H1 (cell line): ENCODE measurements around the gene LRRC49. TPM values are rescaled to one million over a fixed set of nuclear protein-coding genes. Genes with fewer than 3 reads are reported as not detected.

Source experiments
- CTCF ChIA-PET: fragments of 300-600 bp; sonication (Branson Sonifier 250); formaldehyde crosslinking; loops from one replicate; lab custom pipeline; 2021; ENCODE audit not compliant: partially characterized antibody; lab: Charles Lee
- POLR2A ChIA-PET: fragments of 300-600 bp; sonication (Branson Sonifier 250); formaldehyde crosslinking; loops from one replicate; lab custom pipeline; 2021; ENCODE audit warnings: inconsistent platforms; ENCODE audit not compliant: partially characterized antibody; lab: Charles Lee
- DNase-seq, 2 experiments: peaks; one replicate each; pipeline versions ENCODE4 v3.0.0 to v3.0.0-alpha.2; 2010 to 2022; ENCODE audit warnings: low spot score in 2 of 2, low read depth in 1 of 2, mixed read lengths in 1 of 2
- FAIRE-seq: peaks from 2 replicates; lab custom pipeline; 2011; peaks lifted over from hg19 to GRCh38; lab: Jason Lieb, UNC
- H2AFZ ChIP-seq: 2 replicates; pipeline ENCODE4 v1.8.1; 2012; ENCODE audit warnings: low read length, inconsistent platforms
- H2AK5ac ChIP-seq: 2 replicates; pipeline ENCODE4 v1.6.1; 2013; ENCODE audit warnings: low read depth, low read length
- H2BK120ac ChIP-seq: replicated peaks from 2 replicates; pipeline ENCODE3; 2013; ENCODE audit warnings: low read depth, low read length, inconsistent platforms
- H2BK12ac ChIP-seq: 2 replicates; pipeline ENCODE4 v1.6.1; 2013; ENCODE audit warnings: low read depth, low read length
- H2BK15ac ChIP-seq: 2 replicates; pipeline ENCODE4 v1.6.1; 2013; ENCODE audit warnings: low read length
- H2BK20ac ChIP-seq: 2 replicates; pipeline ENCODE4 v1.6.1; 2013; ENCODE audit warnings: low read length
- H2BK5ac ChIP-seq: 2 replicates; pipeline ENCODE4 v1.6.1; 2013; ENCODE audit warnings: low read depth, low read length
- H3K14ac ChIP-seq: 2 replicates; pipeline ENCODE4 v1.6.1; 2013; ENCODE audit warnings: inconsistent platforms; ENCODE audit not compliant: insufficient read length
- H3K18ac ChIP-seq: 2 replicates; pipeline ENCODE4 v1.6.1; 2013; ENCODE audit warnings: low read length; ENCODE audit errors: extremely low read depth
- H3K23ac ChIP-seq: 2 replicates; pipeline ENCODE4 v1.6.1; 2013; ENCODE audit warnings: inconsistent platforms; ENCODE audit not compliant: insufficient read length
- H3K23me2 ChIP-seq: 2 replicates; pipeline ENCODE4 v1.6.1; 2013; ENCODE audit warnings: low read depth, low read length
- H3K27ac ChIP-seq: 2 replicates; pipeline ENCODE4 v1.6.1; 2011; ENCODE audit warnings: low read depth, low read length, inconsistent platforms
- H3K27me3 ChIP-seq, 4 experiments: replicated peaks in 1 of 4; 1 replicate in 1 of 4; 2 replicates in 3 of 4; pipeline versions ENCODE4 v1.6.1 to v1.8.1; 2011 to 2013; ENCODE audit warnings: low read length in 3 of 4, mild to moderate bottlenecking in 3 of 4, inconsistent platforms in 2 of 4, mixed read lengths in 2 of 4, moderate library complexity in 1 of 4; ENCODE audit not compliant: control insufficient read depth in 3 of 4, insufficient read depth in 3 of 4; ENCODE audit errors: extremely low read depth in 1 of 4
- H3K36me3 ChIP-seq, 4 experiments: 2 replicates each; pipeline versions ENCODE4 v1.6.1 to v1.8.1; 2011 to 2013; ENCODE audit warnings: mild to moderate bottlenecking in 4 of 4, low read length in 3 of 4, moderate library complexity in 2 of 4, control low read depth in 1 of 4, inconsistent platforms in 1 of 4; ENCODE audit not compliant: insufficient read depth in 4 of 4, control insufficient read depth in 2 of 4
- H3K4ac ChIP-seq: replicated peaks from 2 replicates; pipeline ENCODE3; 2013; ENCODE audit warnings: low read length, low read depth, mixed read lengths, inconsistent platforms; ENCODE audit not compliant: insufficient read length
- H3K4me1 ChIP-seq, 4 experiments: replicated peaks in 1 of 4; 1 replicate in 1 of 4; 2 replicates in 3 of 4; pipeline versions ENCODE4 v1.6.1 to v1.8.1; 2011 to 2013; ENCODE audit warnings: low read length in 3 of 4, inconsistent platforms in 2 of 4, mixed read lengths in 1 of 4; ENCODE audit not compliant: insufficient read depth in 4 of 4, control insufficient read depth in 3 of 4
- H3K4me2 ChIP-seq, 2 experiments: 2 replicates each; pipeline versions ENCODE4 v1.6.1 to v1.8.1; 2011 to 2013; ENCODE audit warnings: low read depth in 2 of 2, low read length in 2 of 2, control low read depth in 1 of 2, inconsistent platforms in 1 of 2, mild to moderate bottlenecking in 1 of 2; ENCODE audit not compliant: insufficient read depth in 1 of 2
- H3K4me3 ChIP-seq, 4 experiments: fragments of 200-600, 300-600 bp in 1 of 4; sonication (generic), shearing (Covaris generic), sonication (Bioruptor Twin) in 1 of 4; 2 replicates each; pipeline versions ENCODE4 v1.5.1 to v1.8.1; 2011 to 2016; ENCODE audit warnings: low read length in 4 of 4, low read depth in 3 of 4, control low read depth in 2 of 4, inconsistent platforms in 2 of 4, mild to moderate bottlenecking in 2 of 4, mixed read lengths in 1 of 4, moderate library complexity in 1 of 4; ENCODE audit not compliant: insufficient read depth in 2 of 4; ENCODE audit errors: extremely low read depth in 1 of 4
- H3K56ac ChIP-seq: replicated peaks from 2 replicates; pipeline ENCODE3; 2013; ENCODE audit warnings: low read depth, mild to moderate bottlenecking, mixed read lengths, low read length, inconsistent platforms; ENCODE audit not compliant: insufficient read length
- H3K79me1 ChIP-seq: 2 replicates; pipeline ENCODE4 v1.6.1; 2013; ENCODE audit warnings: low read depth, low read length, control low read depth
- H3K79me2 ChIP-seq, 2 experiments: 2 replicates each; pipeline versions ENCODE4 v1.6.1 to v1.8.1; 2012 to 2013; ENCODE audit warnings: low read length in 2 of 2, mild to moderate bottlenecking in 2 of 2, inconsistent platforms in 1 of 2; ENCODE audit not compliant: insufficient read depth in 2 of 2, control insufficient read depth in 1 of 2
- H3K9ac ChIP-seq, 4 experiments: replicated peaks in 1 of 4; 1 replicate in 1 of 4; 2 replicates in 3 of 4; pipeline versions ENCODE4 v1.6.1 to v1.8.1; 2011 to 2013; ENCODE audit warnings: low read depth in 3 of 4, low read length in 3 of 4, control low read depth in 2 of 4, mild to moderate bottlenecking in 2 of 4, moderate library complexity in 2 of 4, inconsistent platforms in 1 of 4; ENCODE audit errors: extremely low read depth in 1 of 4
- H3K9me3 ChIP-seq, 2 experiments: 2 replicates each; pipeline versions ENCODE4 v1.6.1 to v1.8.1; 2012 to 2013; ENCODE audit warnings: mild to moderate bottlenecking in 2 of 2, moderate library complexity in 2 of 2, control low read depth in 1 of 2, inconsistent platforms in 1 of 2, low read depth in 1 of 2, low read length in 1 of 2, mixed read lengths in 1 of 2; ENCODE audit not compliant: insufficient read depth in 2 of 2
- H4K20me1 ChIP-seq, 2 experiments: replicated peaks in 1 of 2; 2 replicates each; pipeline versions ENCODE3 to v1.8.1; 2011 to 2013; ENCODE audit warnings: inconsistent platforms in 2 of 2, low read length in 2 of 2, mild to moderate bottlenecking in 1 of 2; ENCODE audit not compliant: insufficient read depth in 2 of 2, control insufficient read depth in 1 of 2
- H4K5ac ChIP-seq: 2 replicates; pipeline ENCODE4 v1.6.1; 2013; ENCODE audit warnings: low read length, low read depth, mixed read lengths, inconsistent platforms; ENCODE audit not compliant: insufficient read length
- H4K8ac ChIP-seq: 2 replicates; pipeline ENCODE4 v1.8.0; 2013; ENCODE audit warnings: mild to moderate bottlenecking, moderate library complexity, low read length, inconsistent platforms; ENCODE audit not compliant: insufficient read depth; ENCODE audit errors: extremely low read depth
- H4K91ac ChIP-seq: replicated peaks from 2 replicates; pipeline ENCODE3; 2013; ENCODE audit warnings: low read length, mixed read lengths, inconsistent platforms; ENCODE audit not compliant: insufficient read length
- ASH2L ChIP-seq: fragments of 200-600, 300-600 bp; sonication (generic); IDR thresholded peaks from one replicate; pipeline ENCODE4 v1.7.1; 2017; ENCODE audit warnings: low read length
- CBX5 ChIP-seq: fragments of 300-800, 300-1000 bp; sonication (generic); IDR thresholded peaks from 2 replicates; pipeline ENCODE4 v1.7.1; 2016; ENCODE audit warnings: antibody characterized with exemption, low read length, low read depth
- EP300 ChIP-seq, 2 experiments: IDR thresholded peaks; 1 replicate in 1 of 2; 2 replicates in 1 of 2; pipeline ENCODE4 v1.6.1; 2011 to 2012; ENCODE audit warnings: low read depth in 2 of 2, low read length in 2 of 2, mild to moderate bottlenecking in 2 of 2, borderline replicate concordance in 1 of 2, inconsistent platforms in 1 of 2, moderate library complexity in 1 of 2
- FOSL1 ChIP-seq: IDR thresholded peaks from 2 replicates; pipeline ENCODE4 v1.6.1; 2011; ENCODE audit warnings: mild to moderate bottlenecking, low read depth, low read length, moderate library complexity; ENCODE audit not compliant: insufficient read depth
- HDAC2 ChIP-seq, 2 experiments: fragments of 300-600 bp in 1 of 2; sonication (generic) in 1 of 2; IDR thresholded peaks; 2 replicates each; pipeline ENCODE4 v1.6.1; 2011 to 2012; ENCODE audit warnings: low read depth in 2 of 2, low read length in 2 of 2, mild to moderate bottlenecking in 2 of 2, moderate library complexity in 2 of 2, borderline replicate concordance in 1 of 2, inconsistent platforms in 1 of 2
- JUN ChIP-seq: IDR thresholded peaks from 2 replicates; pipeline ENCODE4 v1.6.1; 2011; ENCODE audit warnings: low read depth, mild to moderate bottlenecking, improper control_type of control experiment, low read length
- KDM5A ChIP-seq: fragments of 200-600 bp; IDR thresholded peaks from 2 replicates; pipeline ENCODE4 v1.7.1; 2012; ENCODE audit warnings: mild to moderate bottlenecking, low read length, inconsistent platforms, mixed read lengths
- POU5F1 ChIP-seq: IDR thresholded peaks from 2 replicates; pipeline ENCODE4 v1.6.1; 2011; ENCODE audit warnings: low read depth, mild to moderate bottlenecking, low read length, moderate library complexity
- SIX5 ChIP-seq: IDR thresholded peaks from 2 replicates; pipeline ENCODE4 v1.6.1; 2011; ENCODE audit warnings: mild to moderate bottlenecking, low read depth, low read length
- SP2 ChIP-seq: IDR thresholded peaks from 2 replicates; pipeline ENCODE4 v1.6.1; 2012; ENCODE audit warnings: mild to moderate bottlenecking, low read length, inconsistent platforms
- SRF ChIP-seq: IDR thresholded peaks from 2 replicates; pipeline ENCODE4 v1.6.1; 2011; ENCODE audit warnings: mild to moderate bottlenecking, low read depth, low read length, moderate library complexity
- SUZ12 ChIP-seq: fragments of 200-600 bp; sonication (generic); IDR thresholded peaks from 2 replicates; pipeline ENCODE4 v1.6.1; 2012; ENCODE audit warnings: mild to moderate bottlenecking, inconsistent platforms, low read length, moderate library complexity, mixed read lengths
- TCF12 ChIP-seq: IDR thresholded peaks from 2 replicates; pipeline ENCODE4 v1.6.1; 2011; ENCODE audit warnings: low read depth, mild to moderate bottlenecking, low read length
- USF2 ChIP-seq: IDR thresholded peaks from 2 replicates; pipeline ENCODE4 v1.6.1; 2011; ENCODE audit warnings: low read length, improper control_type of control experiment
- YY1 ChIP-seq: IDR thresholded peaks from 2 replicates; pipeline ENCODE4 v1.6.1; 2011; ENCODE audit warnings: low read depth, mild to moderate bottlenecking, low read length
- polyA plus RNA-seq, 7 experiments: library from polyadenylated mRNA; depleted of rRNA in 3 of 7; stranded (reverse) in 5 of 7; unstranded in 2 of 7; fragments of >200 nt in 5 of 7; fragments of 200-250 nt in 2 of 7; gene quantifications; 1 replicate in 5 of 7; 2 replicates in 1 of 7; 4 replicates in 1 of 7; pipeline versions ENCODE4 v1.2.1 to v1.2.3, GENCODE V29; 2011 to 2013; ENCODE audit warnings: missing spikeins in 2 of 7, mixed read lengths in 2 of 7
- total RNA-seq: library from RNA; stranded (reverse); fragmentation: NEBNext Ultra II Directional; extraction: Animal tissue kit (Norgen Biotek cat#: 25700); gene quantifications from 2 replicates; pipeline ENCODE4 v1.2.1, GENCODE V29; 2021

LRRC49 gene
- total and polyA plus RNA-seq, 2 of the 8 experiments (the other 6 are each of a cell fraction or from before 2014, with no cell fraction given), result 5.0 to 10.4 TPM

- Histone ChIP-seq H4K91ac (no peak overlapping the region), H4K5ac (no peak overlapping the region), H2AFZ (no peak overlapping the region), H3K4me1 (no peaks in the 10 kb centered on the region), H3K4me3 (no peak overlapping the region), H4K8ac (no peak overlapping the region), H3K23ac (no peak overlapping the region), H2BK15ac (no peak overlapping the region), H3K14ac (no peak overlapping the region), H2AK5ac (no peak overlapping the region), H3K79me2 (no peaks in the 10 kb centered on the region), H2BK5ac (no peak overlapping the region), H2BK12ac (no peak overlapping the region), H3K9me3 (no peaks in the 10 kb centered on the region), H2BK20ac (no peak overlapping the region), H3K4me2 (no peak overlapping the region), H3K27ac (no peak overlapping the region), H3K9ac (no peak overlapping the region), H4K20me1 (no peaks in the 10 kb centered on the region), H3K4ac (no peak overlapping the region), H3K56ac (no peak overlapping the region), H3K18ac (no peak overlapping the region), H2BK120ac (no peak overlapping the region), H3K79me1 (no peaks in the 10 kb centered on the region), H3K27me3 (no peaks in the 10 kb centered on the region), H3K23me2 (no peaks in the 10 kb centered on the region), H3K36me3 (no peaks in the 10 kb centered on the region)
- DNase-seq (no peak), FAIRE-seq (no peak)
- ChIA-PET CTCF (interaction anchor here (1.6 kb wide), 1 partner anchor 126 kb away, joined by 4 read pairs; no protein-coding TSS in a partner anchor), POLR2A (no interaction called here)
- TF ChIP-seq ASH2L, result no peak
- TF ChIP-seq JUN, result no peak
- TF ChIP-seq YY1, result no peak
- TF ChIP-seq KDM5A, result no peak
- no peak for TF ChIP-seq USF2
- TF ChIP-seq SRF, result no peak
- no peak for TF ChIP-seq SUZ12
- TF ChIP-seq HDAC2 (IDR thresholded peaks at IDR 0.05; ENCODE audit: borderline replicate concordance in 1 of 2, low read depth in 2 of 2, low read length in 2 of 2), result no peak
- no peak for TF ChIP-seq SP2
- TF ChIP-seq TCF12, result no peak
- no peak for TF ChIP-seq FOSL1
- no peak for TF ChIP-seq POU5F1
- TF ChIP-seq EP300 (IDR thresholded peaks at IDR 0.05; ENCODE audit: borderline replicate concordance in 1 of 2, low read depth in 2 of 2, low read length in 2 of 2), result no peak
- no peak for TF ChIP-seq CBX5
- no peak for TF ChIP-seq SIX5
Observed at GRCh38 chr15:70950953-70951352, 58.3 kb downstream of the LRRC49 start.
